ENCODE results near the gene DMD. TPM values are rescaled to one million over a fixed set of nuclear protein-coding genes. Genes with fewer than 3 reads are reported as not detected.

Gene DMD
- total RNA-seq, 1 donor from 2014 or later: 1.7 TPM

DNA sequence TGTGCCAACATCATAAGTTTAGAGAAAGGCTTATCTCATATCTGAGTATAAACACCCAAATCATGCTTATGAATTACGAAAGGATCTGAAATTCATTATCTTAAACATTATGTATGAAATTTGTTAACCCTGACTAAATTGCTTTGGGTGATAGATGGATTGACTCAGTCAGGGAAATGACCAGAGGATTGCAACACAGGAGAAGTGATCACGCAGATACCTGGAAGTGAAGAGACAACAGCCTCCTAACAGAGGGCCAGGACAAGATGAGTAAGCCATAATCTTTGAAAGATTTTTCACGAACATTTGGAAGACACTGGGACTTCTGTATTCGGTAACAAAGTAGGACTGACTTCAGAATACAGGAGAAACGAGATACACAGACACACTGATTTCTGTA lies 363.4 kb downstream of the DMD start:
- Mint-ChIP-seq H3K27me3 (ENCODE audit: unreplicated experiment) (no peaks in the 10 kb centered on the region), H3K27ac (ENCODE audit: unreplicated experiment) (no peak overlapping the region), H3K4me3 (ENCODE audit: unreplicated experiment) (no peak overlapping the region), H3K9me3 (ENCODE audit: unreplicated experiment) (no peaks in the 10 kb centered on the region), H3K36me3 (ENCODE audit: unreplicated experiment) (no peaks in the 10 kb centered on the region), H3K4me1 (ENCODE audit: low read depth, unreplicated experiment) (no peaks in the 10 kb centered on the region)
- DNase-seq: no peak
- TF ChIP-seq, protein P1, sequence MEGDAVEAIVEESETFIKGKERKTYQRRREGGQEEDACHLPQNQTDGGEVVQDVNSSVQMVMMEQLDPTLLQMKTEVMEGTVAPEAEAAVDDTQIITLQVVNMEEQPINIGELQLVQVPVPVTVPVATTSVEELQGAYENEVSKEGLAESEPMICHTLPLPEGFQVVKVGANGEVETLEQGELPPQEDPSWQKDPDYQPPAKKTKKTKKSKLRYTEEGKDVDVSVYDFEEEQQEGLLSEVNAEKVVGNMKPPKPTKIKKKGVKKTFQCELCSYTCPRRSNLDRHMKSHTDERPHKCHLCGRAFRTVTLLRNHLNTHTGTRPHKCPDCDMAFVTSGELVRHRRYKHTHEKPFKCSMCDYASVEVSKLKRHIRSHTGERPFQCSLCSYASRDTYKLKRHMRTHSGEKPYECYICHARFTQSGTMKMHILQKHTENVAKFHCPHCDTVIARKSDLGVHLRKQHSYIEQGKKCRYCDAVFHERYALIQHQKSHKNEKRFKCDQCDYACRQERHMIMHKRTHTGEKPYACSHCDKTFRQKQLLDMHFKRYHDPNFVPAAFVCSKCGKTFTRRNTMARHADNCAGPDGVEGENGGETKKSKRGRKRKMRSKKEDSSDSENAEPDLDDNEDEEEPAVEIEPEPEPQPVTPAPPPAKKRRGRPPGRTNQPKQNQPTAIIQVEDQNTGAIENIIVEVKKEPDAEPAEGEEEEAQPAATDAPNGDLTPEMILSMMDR (IDR thresholded peaks at IDR 0.05; ENCODE audit: partially characterized antibody, unreplicated experiment): no peak

DNA sequence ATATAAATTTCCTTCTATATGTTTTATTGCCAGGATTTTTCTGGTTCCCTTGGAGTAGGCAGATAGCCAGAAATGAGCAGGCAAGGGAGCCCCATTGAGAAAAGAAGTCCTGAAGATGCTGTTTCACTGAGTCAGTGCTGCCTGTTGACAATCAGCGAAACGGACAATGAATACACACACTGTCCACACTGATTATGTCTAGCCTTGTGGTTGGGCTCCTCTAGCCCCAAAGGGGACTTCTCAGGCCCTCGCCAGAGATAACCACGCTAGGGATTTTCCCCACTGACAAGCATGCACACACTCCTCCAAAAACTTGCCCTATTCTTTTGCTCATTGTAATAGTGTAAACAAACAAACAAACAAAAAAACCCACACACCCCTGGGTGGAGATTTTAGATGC lies 369.3 kb downstream of the DMD start:
- H3K4me1 Mint-ChIP-seq (ENCODE audit: low read depth, unreplicated experiment): no peaks in the 10 kb centered on the region
- TF ChIP-seq, protein P1 (IDR thresholded peaks at IDR 0.05; ENCODE audit: partially characterized antibody, unreplicated experiment): no peak
- DNase-seq: no peak
- no peaks in the 10 kb centered on the region for H3K36me3 Mint-ChIP-seq (ENCODE audit: unreplicated experiment)
- H3K27ac Mint-ChIP-seq (ENCODE audit: unreplicated experiment): no peak overlapping the region
- peaks cover 2% of the 10 kb centered on the region for H3K9me3 Mint-ChIP-seq (ENCODE audit: unreplicated experiment)
- no peak overlapping the region for H3K4me3 Mint-ChIP-seq (ENCODE audit: unreplicated experiment)
- H3K27me3 Mint-ChIP-seq (ENCODE audit: unreplicated experiment): no peaks in the 10 kb centered on the region

DNA sequence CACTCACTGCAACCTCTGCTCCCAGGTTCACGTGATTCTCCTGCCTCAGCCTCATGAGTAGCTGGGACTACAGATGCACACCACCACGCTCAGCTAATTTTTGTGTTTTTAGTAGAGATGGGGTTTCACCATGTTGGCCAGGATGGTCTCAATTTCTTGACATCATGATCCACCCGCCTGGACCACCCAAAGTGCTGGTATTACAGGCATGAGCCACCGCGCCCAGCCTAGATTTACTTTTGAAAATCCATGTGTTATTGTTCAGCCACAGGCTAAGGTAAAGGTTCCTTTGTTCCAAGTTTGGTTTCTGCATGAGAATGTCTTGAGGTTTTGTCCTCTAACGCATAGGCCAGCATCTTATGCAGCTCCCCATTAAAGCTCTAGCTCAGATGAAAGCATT lies 371.6 kb downstream of the DMD start:
- TF ChIP-seq, protein P1 (IDR thresholded peaks at IDR 0.05; ENCODE audit: partially characterized antibody, unreplicated experiment): no peak
- Mint-ChIP-seq H3K4me3 (ENCODE audit: unreplicated experiment) (no peak overlapping the region), H3K27ac (ENCODE audit: unreplicated experiment) (no peak overlapping the region), H3K9me3 (ENCODE audit: unreplicated experiment) (peaks cover 2% of the 10 kb centered on the region), H3K27me3 (ENCODE audit: unreplicated experiment) (no peaks in the 10 kb centered on the region), H3K36me3 (ENCODE audit: unreplicated experiment) (no peaks in the 10 kb centered on the region), H3K4me1 (ENCODE audit: low read depth, unreplicated experiment) (no peaks in the 10 kb centered on the region)
- DNase-seq: no peak

DNA sequence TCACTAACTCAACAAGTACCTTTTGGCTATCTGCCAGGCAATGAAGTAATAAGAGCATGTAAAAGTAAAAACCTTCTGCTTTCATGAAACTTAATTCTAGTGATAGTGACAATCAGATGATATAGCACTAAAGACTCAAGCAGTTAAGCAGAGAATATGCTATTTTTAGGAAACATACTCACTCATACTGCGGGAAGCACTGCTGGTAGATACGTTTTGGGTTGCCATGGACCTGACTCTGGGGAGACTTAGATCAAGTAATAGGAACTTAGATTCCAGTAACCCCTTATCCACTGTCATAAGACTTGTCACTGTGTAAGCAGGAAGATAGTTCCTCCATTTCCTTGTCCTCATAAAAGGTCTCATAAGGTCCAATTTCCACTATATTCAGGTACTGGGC lies 386.3 kb downstream of the DMD start:
- Mint-ChIP-seq H3K4me3 (ENCODE audit: unreplicated experiment) (no peak overlapping the region), H3K36me3 (ENCODE audit: unreplicated experiment) (no peaks in the 10 kb centered on the region), H3K27me3 (ENCODE audit: unreplicated experiment) (no peaks in the 10 kb centered on the region), H3K9me3 (ENCODE audit: unreplicated experiment) (no peaks in the 10 kb centered on the region), H3K4me1 (ENCODE audit: low read depth, unreplicated experiment) (no peaks in the 10 kb centered on the region), H3K27ac (ENCODE audit: unreplicated experiment) (no peak overlapping the region)
- TF ChIP-seq, protein P1 (IDR thresholded peaks at IDR 0.05; ENCODE audit: partially characterized antibody, unreplicated experiment): no peak
- no peak for DNase-seq

DNA sequence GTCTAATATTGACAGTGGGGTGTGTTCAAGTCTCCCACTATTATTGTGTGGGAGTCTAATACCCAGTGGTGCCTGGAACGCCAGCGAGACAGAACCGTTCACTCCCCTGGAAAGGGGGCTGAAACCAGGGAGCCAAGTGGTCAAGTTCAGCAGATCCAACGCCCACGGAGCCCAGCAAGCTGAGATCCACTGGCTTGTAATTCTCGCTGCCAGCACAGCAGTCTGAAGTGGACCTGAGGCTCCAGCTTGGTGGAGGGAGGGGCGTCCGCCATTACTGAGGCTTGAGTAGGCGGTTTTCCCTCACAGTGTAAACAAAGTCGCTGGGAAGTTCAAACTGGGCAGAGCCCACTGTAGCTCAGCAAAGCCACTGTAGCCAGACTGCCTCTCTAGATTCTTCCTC lies 407.3 kb downstream of the DMD start:
- Mint-ChIP-seq H3K4me3 (ENCODE audit: unreplicated experiment) (no peak overlapping the region), H3K27ac (ENCODE audit: unreplicated experiment) (no peak overlapping the region), H3K27me3 (ENCODE audit: unreplicated experiment) (no peaks in the 10 kb centered on the region), H3K36me3 (ENCODE audit: unreplicated experiment) (no peaks in the 10 kb centered on the region), H3K9me3 (ENCODE audit: unreplicated experiment) (no peaks in the 10 kb centered on the region), H3K4me1 (ENCODE audit: low read depth, unreplicated experiment) (no peaks in the 10 kb centered on the region)
- DNase-seq: no peak
- TF ChIP-seq, protein P1 (IDR thresholded peaks at IDR 0.05; ENCODE audit: partially characterized antibody, unreplicated experiment): no peak
